PC-3 (cell line): ENCODE results near the gene MLLT10.

ENCODE experiments used
- CTCF ChIP-seq: fragments of 300-600 bp; sonication (generic); conservative IDR thresholded peaks from 2 replicates; pipeline ENCODE4 v1.5.1; 2017; ENCODE audit warnings: antibody characterized with exemption, low read depth, mild to moderate bottlenecking, low read length
- EZH2 ChIP-seq: fragments of 300-600 bp; sonication (generic); IDR thresholded peaks from one replicate; pipeline ENCODE4 v1.6.1; 2017; ENCODE audit warnings: antibody characterized with exemption, mild to moderate bottlenecking, low read length; ENCODE audit not compliant: unreplicated experiment

DNA sequence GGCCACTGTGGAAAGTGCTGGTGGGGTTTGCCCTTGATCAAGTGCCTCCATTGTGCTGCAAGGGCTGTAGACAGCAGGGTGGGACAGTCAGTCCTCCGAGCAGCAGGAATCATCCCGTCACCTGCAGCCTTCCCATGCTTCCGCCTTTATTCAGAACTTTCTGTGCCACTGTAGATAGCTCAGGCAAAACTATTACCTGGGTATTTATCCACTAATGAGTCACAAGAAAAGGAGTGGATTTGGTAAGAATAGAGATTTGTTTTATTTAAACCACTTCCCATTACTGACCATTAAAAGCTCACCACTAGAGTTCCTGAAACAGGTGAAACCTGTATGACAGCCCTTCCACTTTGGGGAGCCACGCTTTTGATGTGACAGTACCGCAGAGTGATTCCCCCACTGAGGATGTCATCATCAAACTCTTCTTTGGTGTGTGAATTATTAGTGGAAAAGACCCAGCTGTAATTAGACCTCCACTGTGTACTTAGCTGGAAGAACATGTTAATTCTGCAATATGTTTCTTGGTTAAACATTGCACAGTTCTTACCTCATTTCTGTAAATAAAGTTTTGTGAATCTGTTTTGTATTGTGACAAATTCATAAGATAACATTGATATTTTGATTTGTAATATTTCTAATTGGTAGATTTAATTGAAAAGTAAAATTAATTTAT lies 208.8 kb downstream of the MLLT10 start:
- TF ChIP-seq CTCF: no peak
- TF ChIP-seq EZH2: no peak
